GM12891 (cell line): ENCODE data around the gene RRBP1.

Experiments used
- PAX5 ChIP-seq: IDR thresholded peaks from 2 replicates; pipeline ENCODE4 v1.6.1; 2011; ENCODE audit warnings: low read length, moderate library complexity, mild to moderate bottlenecking; ENCODE audit not compliant: insufficient read depth, severe bottlenecking
- POLR2A ChIP-seq: IDR thresholded peaks from 2 replicates; pipeline ENCODE4 v1.6.1; 2011; ENCODE audit warnings: low read depth, low read length, control low read depth
- POLR2AphosphoS5 ChIP-seq: IDR thresholded peaks from 2 replicates; pipeline ENCODE4 v1.6.1; 2011; ENCODE audit warnings: low read depth, low read length, control low read depth
- POU2F2 ChIP-seq: IDR thresholded peaks from 2 replicates; pipeline ENCODE4 v1.6.1; 2011; ENCODE audit warnings: low read depth, mild to moderate bottlenecking, control low read depth, low read length, moderate library complexity
- SPI1 ChIP-seq: IDR thresholded peaks from 2 replicates; pipeline ENCODE4 v1.6.1; 2011; ENCODE audit warnings: low read depth, low read length, control low read depth
- TAF1 ChIP-seq: IDR thresholded peaks from 2 replicates; pipeline ENCODE4 v1.6.1; 2011; ENCODE audit warnings: low read depth, low read length, control low read depth

- no peak for TF ChIP-seq TAF1
- no peak for TF ChIP-seq POLR2AphosphoS5
- TF ChIP-seq POLR2A = no peak
- TF ChIP-seq POU2F2 = no peak
- no peak for TF ChIP-seq PAX5
- TF ChIP-seq SPI1 = no peak
Observed at GRCh38 chr20:17568972-17569521, 113.0 kb downstream of the RRBP1 start.
